ENCODE results near the gene MILR1. TPM values are rescaled to one million over a fixed set of nuclear protein-coding genes. Genes with fewer than 3 reads are reported as not detected.

The MILR1 gene
- total and polyA plus RNA-seq, 4 donors = 1.2 to 3.8 (median 1.9) TPM

- 92% methylated on average over 3 of the region's 3 CpGs for WGBS
Measured at GRCh38 chr17:64491994-64492393, 43.1 kb downstream of the MILR1 start.

More at GRCh38 chr17:64491994-64492393, 43.1 kb downstream of the MILR1 start:
- TF ChIP-seq HNF4G (IDR thresholded peaks at IDR 0.05) (no peak), TAF1 (conservative IDR thresholded peaks at IDR 0.05) (no peak), NR2F2 (IDR thresholded peaks at IDR 0.05) (no peak), GABPA (IDR thresholded peaks at IDR 0.05 in 1 of 2, conservative IDR thresholded peaks at IDR 0.05 in 1 of 2) (no peak), HNF4A (conservative IDR thresholded peaks at IDR 0.05) (no peak), MAX (IDR thresholded peaks at IDR 0.05) (no peak), RXRA (IDR thresholded peaks at IDR 0.05) (no peak), RAD21 (IDR thresholded peaks at IDR 0.05) (no peak), EGR1 (IDR thresholded peaks at IDR 0.05; ENCODE audit: low read depth in 2 of 2) (no peak), FOXA2 (IDR thresholded peaks at IDR 0.05) (no peak), YY1 (IDR thresholded peaks at IDR 0.05) (no peak), JUND (IDR thresholded peaks at IDR 0.05) (no peak), SP1 (IDR thresholded peaks at IDR 0.05) (no peak), FOXA1 (IDR thresholded peaks at IDR 0.05) (no peak)
- TF ChIP-seq, protein P1, sequence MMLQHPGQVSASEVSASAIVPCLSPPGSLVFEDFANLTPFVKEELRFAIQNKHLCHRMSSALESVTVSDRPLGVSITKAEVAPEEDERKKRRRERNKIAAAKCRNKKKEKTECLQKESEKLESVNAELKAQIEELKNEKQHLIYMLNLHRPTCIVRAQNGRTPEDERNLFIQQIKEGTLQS (IDR thresholded peaks at IDR 0.05) = no peak
- TF ChIP-seq, protein P2, sequence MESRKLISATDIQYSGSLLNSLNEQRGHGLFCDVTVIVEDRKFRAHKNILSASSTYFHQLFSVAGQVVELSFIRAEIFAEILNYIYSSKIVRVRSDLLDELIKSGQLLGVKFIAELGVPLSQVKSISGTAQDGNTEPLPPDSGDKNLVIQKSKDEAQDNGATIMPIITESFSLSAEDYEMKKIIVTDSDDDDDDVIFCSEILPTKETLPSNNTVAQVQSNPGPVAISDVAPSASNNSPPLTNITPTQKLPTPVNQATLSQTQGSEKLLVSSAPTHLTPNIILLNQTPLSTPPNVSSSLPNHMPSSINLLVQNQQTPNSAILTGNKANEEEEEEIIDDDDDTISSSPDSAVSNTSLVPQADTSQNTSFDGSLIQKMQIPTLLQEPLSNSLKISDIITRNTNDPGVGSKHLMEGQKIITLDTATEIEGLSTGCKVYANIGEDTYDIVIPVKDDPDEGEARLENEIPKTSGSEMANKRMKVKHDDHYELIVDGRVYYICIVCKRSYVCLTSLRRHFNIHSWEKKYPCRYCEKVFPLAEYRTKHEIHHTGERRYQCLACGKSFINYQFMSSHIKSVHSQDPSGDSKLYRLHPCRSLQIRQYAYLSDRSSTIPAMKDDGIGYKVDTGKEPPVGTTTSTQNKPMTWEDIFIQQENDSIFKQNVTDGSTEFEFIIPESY (IDR thresholded peaks at IDR 0.05) = no peak
- TF ChIP-seq, protein P3, sequence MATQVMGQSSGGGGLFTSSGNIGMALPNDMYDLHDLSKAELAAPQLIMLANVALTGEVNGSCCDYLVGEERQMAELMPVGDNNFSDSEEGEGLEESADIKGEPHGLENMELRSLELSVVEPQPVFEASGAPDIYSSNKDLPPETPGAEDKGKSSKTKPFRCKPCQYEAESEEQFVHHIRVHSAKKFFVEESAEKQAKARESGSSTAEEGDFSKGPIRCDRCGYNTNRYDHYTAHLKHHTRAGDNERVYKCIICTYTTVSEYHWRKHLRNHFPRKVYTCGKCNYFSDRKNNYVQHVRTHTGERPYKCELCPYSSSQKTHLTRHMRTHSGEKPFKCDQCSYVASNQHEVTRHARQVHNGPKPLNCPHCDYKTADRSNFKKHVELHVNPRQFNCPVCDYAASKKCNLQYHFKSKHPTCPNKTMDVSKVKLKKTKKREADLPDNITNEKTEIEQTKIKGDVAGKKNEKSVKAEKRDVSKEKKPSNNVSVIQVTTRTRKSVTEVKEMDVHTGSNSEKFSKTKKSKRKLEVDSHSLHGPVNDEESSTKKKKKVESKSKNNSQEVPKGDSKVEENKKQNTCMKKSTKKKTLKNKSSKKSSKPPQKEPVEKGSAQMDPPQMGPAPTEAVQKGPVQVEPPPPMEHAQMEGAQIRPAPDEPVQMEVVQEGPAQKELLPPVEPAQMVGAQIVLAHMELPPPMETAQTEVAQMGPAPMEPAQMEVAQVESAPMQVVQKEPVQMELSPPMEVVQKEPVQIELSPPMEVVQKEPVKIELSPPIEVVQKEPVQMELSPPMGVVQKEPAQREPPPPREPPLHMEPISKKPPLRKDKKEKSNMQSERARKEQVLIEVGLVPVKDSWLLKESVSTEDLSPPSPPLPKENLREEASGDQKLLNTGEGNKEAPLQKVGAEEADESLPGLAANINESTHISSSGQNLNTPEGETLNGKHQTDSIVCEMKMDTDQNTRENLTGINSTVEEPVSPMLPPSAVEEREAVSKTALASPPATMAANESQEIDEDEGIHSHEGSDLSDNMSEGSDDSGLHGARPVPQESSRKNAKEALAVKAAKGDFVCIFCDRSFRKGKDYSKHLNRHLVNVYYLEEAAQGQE (IDR thresholded peaks at IDR 0.05) = no peak
- TF ChIP-seq, protein P4, sequence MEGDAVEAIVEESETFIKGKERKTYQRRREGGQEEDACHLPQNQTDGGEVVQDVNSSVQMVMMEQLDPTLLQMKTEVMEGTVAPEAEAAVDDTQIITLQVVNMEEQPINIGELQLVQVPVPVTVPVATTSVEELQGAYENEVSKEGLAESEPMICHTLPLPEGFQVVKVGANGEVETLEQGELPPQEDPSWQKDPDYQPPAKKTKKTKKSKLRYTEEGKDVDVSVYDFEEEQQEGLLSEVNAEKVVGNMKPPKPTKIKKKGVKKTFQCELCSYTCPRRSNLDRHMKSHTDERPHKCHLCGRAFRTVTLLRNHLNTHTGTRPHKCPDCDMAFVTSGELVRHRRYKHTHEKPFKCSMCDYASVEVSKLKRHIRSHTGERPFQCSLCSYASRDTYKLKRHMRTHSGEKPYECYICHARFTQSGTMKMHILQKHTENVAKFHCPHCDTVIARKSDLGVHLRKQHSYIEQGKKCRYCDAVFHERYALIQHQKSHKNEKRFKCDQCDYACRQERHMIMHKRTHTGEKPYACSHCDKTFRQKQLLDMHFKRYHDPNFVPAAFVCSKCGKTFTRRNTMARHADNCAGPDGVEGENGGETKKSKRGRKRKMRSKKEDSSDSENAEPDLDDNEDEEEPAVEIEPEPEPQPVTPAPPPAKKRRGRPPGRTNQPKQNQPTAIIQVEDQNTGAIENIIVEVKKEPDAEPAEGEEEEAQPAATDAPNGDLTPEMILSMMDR (IDR thresholded peaks at IDR 0.05; ENCODE audit: low read depth, low read length, missing input control) = no peak
- no peaks in the 10 kb centered on the region for H3K9me3 ChIP-seq (ENCODE audit: control insufficient read depth in 4 of 4, low read length in 3 of 4)
- H3K27ac ChIP-seq (ENCODE audit: low read depth in 1 of 2, low read length in 2 of 2) = no peak overlapping the region
- H3K36me3 ChIP-seq (ENCODE audit: control insufficient read depth in 4 of 4, insufficient read depth in 3 of 4, low read depth in 1 of 4, low read length in 3 of 4) = peaks cover 0 to 9% (median 5%) of the 10 kb centered on the region in 4 donors
- H3K9ac ChIP-seq (ENCODE audit: low read depth in 1 of 2, low read length in 2 of 2) = no peak overlapping the region
- no peak for DNase-seq (ENCODE audit: low spot score)
- H3K27me3 ChIP-seq (ENCODE audit: control insufficient read depth in 4 of 4, insufficient read depth in 4 of 4, low read length in 3 of 4) = no peaks in the 10 kb centered on the region
- no peak overlapping the region for H3K4me3 ChIP-seq (ENCODE audit: low read depth in 1 of 3, low read length in 3 of 3)
- H3K4me1 ChIP-seq (ENCODE audit: control insufficient read depth in 4 of 4, insufficient read depth in 4 of 4, low read length in 3 of 4) = peaks cover 6 to 16% (median 10%) of the 10 kb centered on the region in 4 donors

All from liver (tissue), 9 donors.